Ishikawa (cell line): ENCODE results near the gene TRIP10.
A peak's percentile ranks its signal among the peaks of the same experiment; 100 is the strongest.

Experiments used
- CEBPB ChIP-seq: IDR thresholded peaks from 2 replicates; pipeline ENCODE4 v1.6.1; 2012
- CREB1 ChIP-seq: IDR thresholded peaks from 2 replicates; pipeline ENCODE4 v1.6.1; 2012; ENCODE audit warnings: low read depth
- EGR1 ChIP-seq: IDR thresholded peaks from 2 replicates; pipeline ENCODE4 v1.6.1; 2012
- EP300 ChIP-seq: IDR thresholded peaks from 2 replicates; pipeline ENCODE4 v1.6.1; 2012; ENCODE audit warnings: borderline replicate concordance
- FOXM1 ChIP-seq: IDR thresholded peaks from 2 replicates; pipeline ENCODE4 v1.6.1; 2012; ENCODE audit warnings: low read depth, borderline replicate concordance
- MAX ChIP-seq: IDR thresholded peaks from 2 replicates; pipeline ENCODE4 v1.6.1; 2012
- NFIC ChIP-seq: IDR thresholded peaks from 2 replicates; pipeline ENCODE4 v1.6.1; 2012
- RAD21 ChIP-seq: IDR thresholded peaks from 2 replicates; pipeline ENCODE4 v1.6.1; 2012; ENCODE audit warnings: low read depth
- REST ChIP-seq: IDR thresholded peaks from 2 replicates; pipeline ENCODE4 v1.6.1; 2012; ENCODE audit warnings: low read depth, mild to moderate bottlenecking
- TAF1 ChIP-seq: IDR thresholded peaks from 2 replicates; pipeline ENCODE4 v1.6.1; 2012; ENCODE audit warnings: low read depth, mild to moderate bottlenecking
- TCF12 ChIP-seq: IDR thresholded peaks from 2 replicates; pipeline ENCODE4 v1.6.1; 2012; ENCODE audit warnings: low read depth
- TEAD4 ChIP-seq: IDR thresholded peaks from 2 replicates; pipeline ENCODE4 v1.6.1; 2012
- USF1 ChIP-seq: IDR thresholded peaks from 2 replicates; pipeline ENCODE4 v1.6.1; 2012
- YY1 ChIP-seq: IDR thresholded peaks from 2 replicates; pipeline ENCODE4 v1.6.1; 2012; ENCODE audit warnings: low read depth
- ZBTB7A ChIP-seq: IDR thresholded peaks from 2 replicates; pipeline ENCODE4 v1.6.1; 2012; ENCODE audit warnings: low read depth

Gene TRIP10

DNA sequence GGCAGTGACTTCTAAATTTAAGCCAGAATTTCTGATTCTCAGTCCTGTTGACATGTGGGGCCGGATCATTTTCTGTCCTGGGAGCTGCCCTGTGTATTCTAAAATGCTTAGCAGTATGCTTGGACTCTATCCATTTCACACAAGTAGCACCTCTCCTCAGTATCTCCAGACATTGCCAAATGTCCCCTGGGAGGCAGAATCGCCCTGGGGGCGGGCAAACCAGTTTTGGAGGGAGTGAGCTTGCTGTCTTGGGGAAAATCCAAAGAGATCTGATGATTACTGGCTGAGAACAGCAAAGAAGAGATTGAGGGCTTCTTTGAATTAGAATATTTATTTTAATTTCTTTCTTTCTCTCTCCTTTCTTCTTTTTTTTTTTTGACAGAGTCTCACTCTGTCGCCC is 49.4 kb downstream of the TRIP10 start:
- no peak for TF ChIP-seq TEAD4

GRCh38 chr19:6790194-6791128 is 51.0 kb downstream of the TRIP10 start:
- TF ChIP-seq RAD21 = no peak
- TF ChIP-seq NFIC = peak; percentile 40; the same call in 1 of the 2 replicates

GRCh38 chr19:6791237-6791636 is 51.8 kb downstream of the TRIP10 start:
- TF ChIP-seq USF1 (no peak), EGR1 (no peak), RAD21 (no peak), NFIC (no peak), REST (no peak), TAF1 (no peak), TCF12 (no peak), CREB1 (no peak), EP300 (no peak), FOXM1 (no peak)

DNA sequence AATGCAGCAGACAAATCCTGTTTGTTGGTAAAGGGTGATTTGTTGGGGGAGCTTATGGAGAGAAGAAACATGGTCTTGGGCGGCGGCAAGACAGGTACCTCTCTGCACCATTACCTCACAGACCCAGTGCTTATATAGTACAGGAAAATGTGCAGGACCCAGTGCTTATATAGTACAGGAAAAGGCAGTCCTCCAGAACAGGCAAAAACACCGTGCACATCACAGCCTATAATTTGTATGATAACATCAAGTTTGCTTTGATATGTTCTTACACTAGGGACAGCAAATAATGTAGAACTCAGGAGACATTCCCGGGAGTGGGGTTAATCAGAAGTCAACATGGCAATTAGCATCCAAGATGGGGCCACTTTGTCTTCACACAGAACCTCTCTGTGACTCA is 53.9 kb downstream of the TRIP10 start:
- TF ChIP-seq MAX (no peak), RAD21 (no peak), CREB1 (no peak), TAF1 (no peak), USF1 (no peak), EP300 (no peak)

DNA sequence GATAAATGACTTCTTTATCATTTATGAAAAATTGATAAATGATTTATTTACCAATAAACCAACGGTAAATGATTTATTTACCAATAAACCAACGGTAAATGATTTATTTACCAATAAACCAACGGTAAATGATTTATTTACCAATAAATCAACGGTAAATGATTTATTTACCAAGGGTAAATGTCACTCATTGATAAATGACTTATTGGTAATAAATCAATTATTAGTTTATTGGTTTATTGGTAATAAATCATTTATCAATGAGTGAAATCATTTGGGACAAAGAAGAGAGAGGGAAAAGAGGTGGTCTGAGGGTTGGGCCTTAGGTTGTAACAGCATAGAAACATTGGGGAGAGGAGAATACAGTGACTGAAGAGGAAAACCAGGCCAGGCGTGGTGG is 54.5 kb downstream of the TRIP10 start:
- TF ChIP-seq TAF1 = no peak
- no peak for TF ChIP-seq CREB1
- no peak for TF ChIP-seq USF1
- no peak for TF ChIP-seq YY1
- no peak for TF ChIP-seq TCF12
- no peak for TF ChIP-seq TEAD4
- no peak for TF ChIP-seq ZBTB7A
- no peak for TF ChIP-seq RAD21
- no peak for TF ChIP-seq CEBPB
- TF ChIP-seq REST = no peak
- no peak for TF ChIP-seq NFIC

DNA sequence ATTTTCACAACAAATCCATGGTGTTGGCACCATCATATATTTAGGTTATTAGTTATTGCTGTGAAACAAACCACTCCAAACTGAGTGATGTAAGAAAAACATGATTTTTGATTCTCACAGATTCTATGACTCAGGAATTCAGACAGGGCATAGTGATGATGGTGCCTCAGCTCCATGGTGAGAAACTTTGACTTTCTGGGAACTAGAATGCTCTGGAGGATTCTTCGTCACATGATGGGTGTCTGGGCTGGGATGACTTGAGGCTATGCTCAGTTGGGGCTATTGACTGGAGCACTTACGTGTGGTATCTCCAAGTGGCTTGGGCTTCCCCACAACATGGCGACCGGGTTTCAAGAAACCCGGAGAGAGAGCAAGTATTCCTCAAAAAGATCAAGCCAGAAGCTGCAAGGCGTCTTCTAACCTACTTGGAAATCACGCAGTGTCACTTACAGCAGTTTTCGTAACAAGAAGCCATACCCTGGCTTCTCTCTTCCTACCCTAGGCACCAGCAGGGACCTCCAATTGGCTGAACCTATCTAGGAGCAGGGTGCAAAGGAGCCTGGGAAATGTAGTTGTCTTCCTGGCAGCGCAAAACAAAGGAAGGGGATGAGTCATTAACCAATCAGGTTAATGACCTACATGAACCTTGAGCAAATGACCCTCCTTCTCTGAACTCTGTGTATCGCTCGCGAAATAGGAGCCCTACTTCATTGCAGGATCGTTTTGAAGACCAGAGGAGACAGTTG is 55.4 kb downstream of the TRIP10 start:
- no peak for TF ChIP-seq TEAD4
- peak; percentile 67; the same call in 1 of the 2 replicates for TF ChIP-seq YY1
- no peak for TF ChIP-seq EGR1
